Skeletal muscle satellite cell (primary cell): ENCODE results near the gene PPIL1.
A peak's percentile ranks its signal among the peaks of the same experiment; 100 is the strongest.

Experiments used
- H3K27me3 ChIP-seq: 2 replicates; pipeline ENCODE4 v1.7.0; 2013; ENCODE audit warnings: low read length; ENCODE audit not compliant: control insufficient read depth, insufficient read depth
- H3K36me3 ChIP-seq: 2 replicates; pipeline ENCODE4 v1.7.0; 2013; ENCODE audit warnings: mild to moderate bottlenecking, control low read depth, low read length; ENCODE audit not compliant: insufficient read depth
- H3K4me1 ChIP-seq: 2 replicates; pipeline ENCODE4 v1.7.0; 2013; ENCODE audit warnings: low read length; ENCODE audit not compliant: control insufficient read depth, insufficient read depth
- H3K4me2 ChIP-seq: 2 replicates; pipeline ENCODE4 v1.7.0; 2013; ENCODE audit warnings: mild to moderate bottlenecking, low read length
- H3K4me3 ChIP-seq: 2 replicates; pipeline ENCODE4 v1.7.0; 2013; ENCODE audit warnings: low read length
- H3K9ac ChIP-seq: 2 replicates; pipeline ENCODE4 v1.7.0; 2013; ENCODE audit warnings: mild to moderate bottlenecking, low read depth, low read length, moderate library complexity
- H3K9me3 ChIP-seq: replicated peaks from 2 replicates; pipeline ENCODE4 v1.7.0; 2013; ENCODE audit warnings: mild to moderate bottlenecking, control low read depth, low read length

The PPIL1 gene

DNA sequence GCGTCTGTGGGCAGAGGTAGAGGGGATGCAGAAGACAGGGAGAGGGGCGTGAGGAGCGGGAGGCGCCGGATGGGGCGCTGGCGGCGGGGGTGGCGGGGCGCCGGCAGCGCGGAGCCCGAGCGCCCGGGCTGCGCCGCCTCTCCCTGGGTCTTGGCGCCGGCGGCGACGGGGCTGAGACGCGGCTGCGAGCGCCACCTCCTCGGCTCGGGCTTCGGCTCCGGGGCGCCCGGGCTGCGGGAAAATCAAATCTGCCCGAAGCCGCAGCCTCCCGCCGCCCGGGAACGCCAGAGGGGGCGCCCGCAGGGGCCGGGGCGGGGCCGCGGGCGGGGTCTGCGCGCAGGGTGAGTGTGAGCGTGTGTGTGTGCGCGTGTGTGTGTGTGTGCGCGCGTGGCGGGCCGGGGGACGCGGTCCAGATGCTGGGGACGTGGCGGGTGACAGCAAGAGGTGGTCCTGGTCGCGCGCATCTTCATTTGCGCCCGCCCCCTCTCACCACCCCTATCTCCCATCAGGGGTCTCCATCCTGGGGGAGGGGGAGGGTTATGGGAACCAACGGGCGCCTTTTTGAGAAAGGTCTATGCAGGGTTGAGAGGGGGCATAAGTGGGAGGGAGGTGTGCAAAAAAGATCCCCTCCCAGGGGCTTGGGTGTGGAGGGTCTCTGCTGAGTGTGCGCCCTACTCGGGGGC is 34.7 kb downstream of the PPIL1 start:
- Histone ChIP-seq H3K4me2 (peak overlapping the region; percentile 83), H3K9me3 (no peaks in the 10 kb centered on the region), H3K4me1 (peaks cover 17% of the 10 kb centered on the region), H3K36me3 (no peaks in the 10 kb centered on the region), H3K27me3 (peaks cover 51% of the 10 kb centered on the region), H3K9ac (peak overlapping the region; percentile 13), H3K4me3 (peak overlapping the region; percentile 66)

DNA sequence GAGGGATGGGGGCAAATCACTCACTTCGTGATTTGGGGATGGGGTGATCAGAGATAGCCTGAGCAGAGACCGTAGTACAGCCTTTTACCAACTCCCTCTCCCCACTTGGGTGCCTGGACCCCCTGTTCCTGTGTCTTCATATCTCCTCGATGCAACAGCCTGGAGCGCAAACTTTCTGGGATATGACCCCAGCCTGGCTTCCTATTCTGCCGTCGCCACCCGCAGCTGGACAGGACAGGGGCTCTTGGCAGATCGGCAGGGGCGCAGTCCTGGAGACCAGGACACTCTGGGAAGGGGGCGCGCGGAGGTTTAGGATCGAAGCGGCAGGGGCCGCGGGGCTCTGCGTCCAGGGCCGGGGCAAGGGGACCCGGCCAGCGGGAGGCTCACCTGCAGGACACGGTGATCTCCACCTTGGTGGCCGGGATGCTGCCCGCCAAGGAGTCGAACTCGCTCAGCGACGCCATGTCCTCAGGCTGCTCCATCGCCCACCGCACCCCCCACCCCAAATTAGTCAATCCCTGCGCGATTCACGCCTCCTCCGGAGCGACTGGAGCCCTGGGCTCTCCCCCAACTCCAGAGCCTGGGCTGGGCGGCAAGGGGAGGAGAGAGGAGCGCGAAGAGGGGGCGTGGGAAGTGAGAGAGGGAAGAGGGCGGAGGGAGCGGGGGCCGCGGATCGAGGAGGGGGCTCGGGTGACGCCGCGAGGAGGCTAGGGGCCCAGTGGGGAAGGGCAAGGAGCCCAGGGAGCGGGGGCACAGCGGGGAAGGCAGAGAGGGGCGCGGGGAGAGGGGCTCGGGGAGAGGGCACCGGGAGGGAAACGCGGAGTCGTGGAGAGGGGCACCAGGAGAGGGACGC is 35.5 kb downstream of the PPIL1 start, which contains the start of gene CPNE5:
Gene CPNE5 (minus strand): TSS at position 549 of the 853 bp plus-strand sequence. CDS start 67 bp downstream, at position 482.
- Histone ChIP-seq H3K4me3 (peak within 1 kb of the TSS; percentile 66), H3K9ac (peak within 1 kb of the TSS; percentile 13), H3K4me1 (peaks cover 17% of the 10 kb centered on the region), H3K36me3 (no peaks in the 10 kb centered on the region), H3K4me2 (peak within 1 kb of the TSS; percentile 83), H3K9me3 (no peaks in the 10 kb centered on the region), H3K27me3 (peaks cover 46% of the 10 kb centered on the region)

DNA sequence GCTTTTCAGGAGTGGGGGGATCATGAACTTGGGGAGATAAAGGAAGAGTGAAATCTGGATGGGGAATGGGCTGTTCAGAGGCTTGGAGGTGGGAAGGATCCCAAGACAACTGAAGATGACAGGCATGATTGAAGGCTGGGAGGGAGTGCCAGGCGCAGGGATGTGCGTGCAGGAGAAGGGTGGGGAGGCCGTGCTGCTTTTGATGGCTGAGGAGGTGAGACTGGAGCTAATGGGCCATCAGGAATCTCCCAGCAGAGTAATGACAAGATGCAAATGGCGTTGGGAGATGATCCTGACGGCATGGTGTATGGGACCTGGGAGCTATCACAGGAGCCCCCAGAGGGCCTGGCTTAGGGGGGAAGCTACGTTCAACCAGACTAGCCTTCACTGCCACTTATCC is 36.9 kb downstream of the PPIL1 start:
- peaks cover 46% of the 10 kb centered on the region for H3K27me3 ChIP-seq
- no peaks in the 10 kb centered on the region for H3K36me3 ChIP-seq
- H3K4me3 ChIP-seq: no peak overlapping the region
- no peak overlapping the region for H3K4me2 ChIP-seq
- no peak overlapping the region for H3K9ac ChIP-seq
- no peaks in the 10 kb centered on the region for H3K9me3 ChIP-seq
- peaks cover 17% of the 10 kb centered on the region for H3K4me1 ChIP-seq

DNA sequence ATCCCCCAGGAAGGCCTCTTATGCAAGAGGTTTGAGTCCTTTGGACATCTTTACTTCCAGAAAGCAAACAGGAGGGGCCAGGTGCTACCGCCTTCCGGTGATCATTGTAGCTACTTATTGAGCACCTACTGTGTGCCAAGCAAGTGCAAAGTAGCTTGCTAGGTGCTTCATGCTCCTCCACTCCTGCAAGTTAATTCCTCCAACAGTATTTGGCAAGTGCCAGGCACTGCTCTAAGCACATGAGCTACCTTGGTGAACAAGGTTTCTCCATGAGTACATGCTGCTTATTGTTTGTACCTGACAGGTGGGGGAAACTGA is 37.6 kb downstream of the PPIL1 start:
- Histone ChIP-seq H3K9me3 (no peaks in the 10 kb centered on the region), H3K4me3 (no peak overlapping the region), H3K36me3 (no peaks in the 10 kb centered on the region), H3K9ac (no peak overlapping the region), H3K4me1 (peaks cover 17% of the 10 kb centered on the region), H3K4me2 (no peak overlapping the region), H3K27me3 (peaks cover 46% of the 10 kb centered on the region)

DNA sequence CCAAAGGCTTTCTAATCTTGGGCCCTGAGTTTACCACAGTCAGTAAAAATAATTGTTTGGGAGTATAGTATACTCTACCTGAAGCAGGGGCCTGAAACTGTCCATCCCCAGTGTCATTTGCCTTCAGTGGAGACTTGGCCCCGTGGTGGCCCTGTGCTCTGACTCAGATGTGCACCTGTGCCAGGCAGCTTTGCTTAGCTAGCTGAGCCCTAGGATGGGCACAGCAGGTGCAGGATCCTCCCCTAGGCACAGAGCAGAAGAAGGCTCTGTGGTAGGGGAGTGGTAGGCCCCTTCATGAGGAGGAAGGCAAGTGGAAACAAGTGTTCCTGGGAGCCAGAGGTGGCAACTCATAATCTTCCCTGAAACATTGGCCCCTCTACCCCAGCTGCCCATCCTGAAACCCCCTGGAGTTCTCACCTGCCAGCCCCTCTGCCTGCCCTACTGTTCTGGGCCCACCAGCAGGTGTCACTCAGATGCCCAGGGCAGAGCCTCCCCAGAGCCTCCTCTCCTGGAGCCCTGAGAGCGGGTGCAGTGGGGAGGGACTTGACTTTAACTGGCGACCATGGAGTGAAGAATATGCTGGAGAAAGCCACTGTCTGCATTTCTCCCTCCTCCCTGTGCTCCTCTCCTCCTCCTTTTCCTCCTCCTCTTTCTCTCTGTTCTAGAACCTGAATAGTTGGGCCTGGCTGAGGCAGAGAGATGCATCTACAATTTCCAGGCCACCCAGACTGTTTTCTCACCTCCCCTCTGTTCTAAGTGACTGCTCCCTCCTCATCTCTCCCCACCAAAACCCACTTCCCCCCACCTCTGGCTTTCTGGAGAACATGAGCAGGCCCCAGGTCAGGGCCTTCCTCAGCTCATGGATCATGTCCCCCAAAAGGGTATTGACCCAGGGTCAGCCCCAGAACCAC is 38.2 kb downstream of the PPIL1 start:
- Histone ChIP-seq H3K9me3 (no peaks in the 10 kb centered on the region), H3K4me1 (peaks cover 17% of the 10 kb centered on the region), H3K4me2 (no peak overlapping the region), H3K36me3 (no peaks in the 10 kb centered on the region), H3K9ac (no peak overlapping the region), H3K4me3 (no peak overlapping the region), H3K27me3 (peaks cover 46% of the 10 kb centered on the region)

DNA sequence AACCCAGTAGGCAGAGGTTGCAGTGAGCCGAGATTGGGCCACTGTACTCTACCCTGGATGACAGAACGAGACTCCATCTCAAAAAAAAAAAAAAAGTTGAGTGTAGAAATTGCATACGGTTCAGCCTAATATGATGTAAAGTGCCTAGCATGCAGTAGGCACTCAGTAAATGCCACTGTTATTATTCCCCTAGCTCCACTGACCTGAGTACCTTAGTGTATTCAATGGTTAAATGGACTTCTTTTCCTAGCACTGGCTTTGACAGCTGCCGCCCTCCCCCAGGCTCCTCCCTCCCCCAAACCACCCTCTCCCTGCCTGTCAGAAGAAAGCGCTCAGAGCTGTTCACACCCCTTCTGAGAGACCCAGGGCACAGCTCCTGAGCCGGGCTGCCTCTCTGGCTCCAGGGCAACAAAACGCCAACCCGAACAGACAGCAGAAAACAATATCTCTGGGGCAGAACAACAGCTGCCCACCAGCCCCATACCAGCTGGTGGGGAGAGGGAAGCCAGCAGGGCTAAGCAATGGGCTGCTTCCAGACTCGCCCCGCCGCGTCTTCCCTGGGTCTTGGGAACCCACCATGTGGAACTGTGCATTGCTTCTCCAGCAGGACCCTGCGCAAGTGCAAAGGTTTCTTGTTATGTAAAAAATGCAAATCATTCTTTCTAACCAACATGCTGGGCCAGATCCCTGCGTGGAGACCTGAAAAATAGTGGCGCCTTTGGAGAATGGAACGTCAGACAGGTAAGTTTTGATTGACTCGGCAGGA is 39.8 kb downstream of the PPIL1 start:
- Histone ChIP-seq H3K4me2 (no peak overlapping the region), H3K36me3 (no peaks in the 10 kb centered on the region), H3K27me3 (peaks cover 43% of the 10 kb centered on the region), H3K4me1 (peaks cover 7% of the 10 kb centered on the region), H3K9me3 (no peaks in the 10 kb centered on the region), H3K9ac (no peak overlapping the region), H3K4me3 (no peak overlapping the region)

DNA sequence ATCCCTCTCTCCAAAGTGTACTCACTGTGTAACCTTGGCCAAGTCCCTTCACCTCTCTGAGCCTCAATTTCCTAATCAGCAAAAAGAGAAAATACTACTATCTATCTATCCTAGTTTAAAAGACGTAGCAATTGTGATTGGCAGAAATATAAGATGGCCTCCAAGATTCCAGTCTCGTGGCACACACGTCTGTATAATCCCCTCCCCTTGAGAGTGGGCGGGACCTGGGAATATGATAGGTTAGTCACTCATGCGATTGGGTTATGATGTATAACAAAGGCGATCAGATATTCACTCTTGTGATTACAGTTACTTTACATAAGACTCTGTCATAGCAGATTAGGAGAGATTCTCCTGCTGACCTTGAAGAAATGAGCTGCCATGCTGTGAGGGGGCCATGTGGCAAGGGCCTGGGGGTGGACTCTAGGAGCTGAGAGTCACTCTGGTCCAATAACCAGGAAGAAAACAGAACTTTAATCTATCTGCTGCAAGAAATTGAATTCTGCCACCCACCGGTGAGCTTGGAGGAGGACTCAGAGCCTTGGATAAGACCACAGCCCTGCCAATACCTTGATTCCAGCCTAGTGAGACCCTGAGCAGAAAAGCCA is 41.3 kb downstream of the PPIL1 start:
- Histone ChIP-seq H3K9me3 (no peaks in the 10 kb centered on the region), H3K36me3 (no peaks in the 10 kb centered on the region), H3K4me1 (peaks cover 4% of the 10 kb centered on the region), H3K27me3 (peaks cover 32% of the 10 kb centered on the region), H3K4me2 (no peak overlapping the region), H3K4me3 (no peak overlapping the region), H3K9ac (no peak overlapping the region)

DNA sequence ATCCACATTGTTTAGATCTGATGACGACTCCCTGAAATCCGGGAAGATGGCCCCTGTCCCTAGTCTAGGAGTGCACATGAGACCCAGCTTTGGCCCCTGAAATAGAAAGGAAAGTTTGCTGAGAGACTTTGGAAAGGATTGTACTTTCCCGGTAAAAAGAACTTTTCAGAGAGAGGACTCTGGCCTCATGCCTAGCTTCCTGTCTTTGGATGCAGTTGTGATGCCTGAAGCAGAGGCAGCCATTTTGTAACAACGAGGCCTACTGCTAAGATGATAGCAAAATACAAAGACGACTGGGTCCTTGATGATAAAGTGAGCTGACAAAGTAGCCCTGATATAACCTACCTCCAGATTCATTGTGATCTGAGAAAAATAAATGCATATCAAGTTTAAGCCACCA is 42.3 kb downstream of the PPIL1 start:
- peaks cover 22% of the 10 kb centered on the region for H3K27me3 ChIP-seq

DNA sequence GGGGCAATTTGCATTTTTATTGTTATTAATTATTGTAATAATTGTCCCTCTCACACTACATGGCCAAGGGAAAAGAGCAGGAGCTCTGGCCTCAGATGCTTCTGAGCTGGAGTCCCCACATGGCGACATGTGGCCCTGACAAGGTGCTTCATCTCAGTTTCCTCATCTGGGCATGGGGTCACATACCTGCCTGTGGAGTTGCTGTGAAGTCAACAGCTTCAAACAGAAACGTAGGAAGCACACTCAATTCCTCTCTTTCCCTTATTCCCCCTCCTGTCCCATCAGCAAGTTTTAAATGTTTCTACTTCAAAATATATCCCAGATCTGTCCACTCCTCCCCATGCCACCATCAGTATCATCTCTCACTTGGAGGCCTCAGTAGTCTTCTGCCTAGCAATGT is 44.0 kb downstream of the PPIL1 start:
- no peak overlapping the region for H3K9ac ChIP-seq
- no peak overlapping the region for H3K4me3 ChIP-seq
- H3K9me3 ChIP-seq: no peaks in the 10 kb centered on the region
- peaks cover 8% of the 10 kb centered on the region for H3K27me3 ChIP-seq
- H3K4me1 ChIP-seq: peaks cover 16% of the 10 kb centered on the region
- H3K36me3 ChIP-seq: no peaks in the 10 kb centered on the region
- H3K4me2 ChIP-seq: no peak overlapping the region

More for the DNA sequence above, 42.3 kb downstream of the PPIL1 start:
- H3K4me3 ChIP-seq: no peak overlapping the region
- H3K9ac ChIP-seq: no peak overlapping the region
- H3K4me2 ChIP-seq: no peak overlapping the region
- H3K9me3 ChIP-seq: no peaks in the 10 kb centered on the region
- H3K4me1 ChIP-seq: peaks cover 11% of the 10 kb centered on the region
- no peaks in the 10 kb centered on the region for H3K36me3 ChIP-seq

DNA sequence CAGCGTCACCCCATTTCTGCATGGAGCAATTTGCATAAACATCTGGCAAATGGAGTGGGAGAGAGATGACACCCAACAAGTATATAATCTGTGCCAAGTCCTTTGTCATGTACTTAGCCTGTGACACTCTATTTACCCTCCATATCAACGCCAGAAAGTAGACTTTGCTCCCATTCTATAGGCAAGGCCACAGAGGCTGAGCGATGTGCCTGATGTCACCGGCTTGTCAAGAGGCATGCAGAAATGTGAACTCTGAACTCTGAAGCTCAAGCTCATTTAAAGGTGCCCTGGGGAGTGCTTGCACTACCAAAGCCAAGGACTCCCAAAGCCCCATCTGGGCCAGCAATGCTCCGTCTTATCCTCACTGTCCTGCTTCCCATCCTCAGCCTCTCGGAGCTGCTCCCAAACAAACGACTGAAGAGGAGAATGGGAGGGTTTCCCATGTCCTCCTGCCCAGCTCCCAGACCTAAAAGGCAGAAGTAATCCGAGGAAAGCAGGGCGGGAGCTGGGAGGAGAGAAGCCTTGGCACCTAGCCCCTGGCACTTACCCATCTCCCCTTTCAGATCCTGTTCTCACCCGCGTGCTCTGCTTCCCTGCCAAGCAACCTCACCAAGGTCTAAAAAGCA is 44.6 kb downstream of the PPIL1 start:
- no peak overlapping the region for H3K4me3 ChIP-seq
- H3K4me2 ChIP-seq: no peak overlapping the region
- peaks cover 16% of the 10 kb centered on the region for H3K4me1 ChIP-seq
- no peaks in the 10 kb centered on the region for H3K36me3 ChIP-seq
- peaks cover 3% of the 10 kb centered on the region for H3K27me3 ChIP-seq
- no peaks in the 10 kb centered on the region for H3K9me3 ChIP-seq
- no peak overlapping the region for H3K9ac ChIP-seq
